ENCODE data around the gene EPB41L4A. TPM values are rescaled to one million over a fixed set of nuclear protein-coding genes. Genes with fewer than 3 reads are reported as not detected.

The EPB41L4A gene
- polyA plus RNA-seq, 4 donors: 0.67 to 11.5 (median 2.9) TPM

- peaks cover 0 to 3% of the 10 kb centered on the region in 2 donors for H3K9me3 ChIP-seq (ENCODE audit: control insufficient read depth in 2 of 2, insufficient read depth in 1 of 2, low read depth in 1 of 2, low read length in 1 of 2)
- DNase-seq: no peak
- no peak for FAIRE-seq
- no peaks in the 10 kb centered on the region for H3K4me1 ChIP-seq (ENCODE audit: control insufficient read depth in 3 of 3, insufficient read depth in 2 of 3, low read depth in 1 of 3, low read length in 2 of 3)
- whole genome bisulfite sequencing, 3 donors: 78 to 90% (median 82%) methylated on average over 4 of the region's 4 CpGs
- no peak overlapping the region for H3K27ac ChIP-seq (ENCODE audit: low read depth in 1 of 3, low read length in 2 of 3)
- H3K36me3 ChIP-seq (ENCODE audit: control insufficient read depth in 3 of 3, insufficient read depth in 2 of 3, low read depth in 1 of 3, low read length in 3 of 3): no peaks in the 10 kb centered on the region
- H3K4me3 ChIP-seq (ENCODE audit: low read depth in 1 of 3, low read length in 3 of 3): no peak overlapping the region
- H3K27me3 ChIP-seq (ENCODE audit: control insufficient read depth in 3 of 3, insufficient read depth in 3 of 3, low read length in 3 of 3): no peaks in the 10 kb centered on the region
Measured at GRCh38 chr5:112303685-112304084, 115.4 kb downstream of the EPB41L4A start.

GRCh38 chr5:112294126-112294525 is 125.0 kb downstream of the EPB41L4A start:
- Histone ChIP-seq H3K4me1 (ENCODE audit: control insufficient read depth in 3 of 3, insufficient read depth in 2 of 3, low read depth in 1 of 3, low read length in 2 of 3) (no peaks in the 10 kb centered on the region), H3K9me3 (ENCODE audit: control insufficient read depth in 2 of 2, insufficient read depth in 1 of 2, low read depth in 1 of 2, low read length in 1 of 2) (no peaks in the 10 kb centered on the region), H3K4me3 (ENCODE audit: low read depth in 1 of 3, low read length in 3 of 3) (no peak overlapping the region), H3K36me3 (ENCODE audit: control insufficient read depth in 3 of 3, insufficient read depth in 2 of 3, low read depth in 1 of 3, low read length in 3 of 3) (no peaks in the 10 kb centered on the region), H3K27me3 (ENCODE audit: control insufficient read depth in 3 of 3, insufficient read depth in 3 of 3, low read length in 3 of 3) (no peaks in the 10 kb centered on the region), H3K27ac (ENCODE audit: low read depth in 1 of 3, low read length in 2 of 3) (no peak overlapping the region)
- WGBS, 3 donors: 75 to 87% (median 82%) methylated on average over 5 of the region's 5 CpGs
- FAIRE-seq: no peak
- DNase-seq: no peak

- DNase-seq (no peak), FAIRE-seq (no peak)
- WGBS, 3 donors: 74 to 85% (median 81%) methylated on average over 7 of the region's 7 CpGs
- H3K27me3 ChIP-seq (ENCODE audit: control insufficient read depth in 3 of 3, insufficient read depth in 3 of 3, low read length in 3 of 3): no peaks in the 10 kb centered on the region
- H3K4me1 ChIP-seq (ENCODE audit: control insufficient read depth in 3 of 3, insufficient read depth in 2 of 3, low read depth in 1 of 3, low read length in 2 of 3): no peaks in the 10 kb centered on the region
- H3K9me3 ChIP-seq (ENCODE audit: control insufficient read depth in 2 of 2, insufficient read depth in 1 of 2, low read depth in 1 of 2, low read length in 1 of 2): no peaks in the 10 kb centered on the region
- no peaks in the 10 kb centered on the region for H3K36me3 ChIP-seq (ENCODE audit: control insufficient read depth in 3 of 3, insufficient read depth in 2 of 3, low read depth in 1 of 3, low read length in 3 of 3)
- H3K4me3 ChIP-seq (ENCODE audit: low read depth in 1 of 3, low read length in 3 of 3): no peak overlapping the region
- H3K27ac ChIP-seq (ENCODE audit: low read depth in 1 of 3, low read length in 2 of 3): no peak overlapping the region
Measured at GRCh38 chr5:112293587-112293986, 125.5 kb downstream of the EPB41L4A start.

GRCh38 chr5:112290691-112291090 is 128.4 kb downstream of the EPB41L4A start:
- Histone ChIP-seq H3K9me3 (ENCODE audit: control insufficient read depth in 2 of 2, insufficient read depth in 1 of 2, low read depth in 1 of 2, low read length in 1 of 2) (no peaks in the 10 kb centered on the region), H3K27ac (ENCODE audit: low read depth in 1 of 3, low read length in 2 of 3) (no peak overlapping the region), H3K36me3 (ENCODE audit: control insufficient read depth in 3 of 3, insufficient read depth in 2 of 3, low read depth in 1 of 3, low read length in 3 of 3) (no peaks in the 10 kb centered on the region), H3K27me3 (ENCODE audit: control insufficient read depth in 3 of 3, insufficient read depth in 3 of 3, low read length in 3 of 3) (no peaks in the 10 kb centered on the region), H3K4me1 (ENCODE audit: control insufficient read depth in 3 of 3, insufficient read depth in 2 of 3, low read depth in 1 of 3, low read length in 2 of 3) (no peaks in the 10 kb centered on the region), H3K4me3 (ENCODE audit: low read depth in 1 of 3, low read length in 3 of 3) (no peak overlapping the region)
- no peak for FAIRE-seq
- no peak for DNase-seq

- H3K4me3 ChIP-seq (ENCODE audit: low read depth in 1 of 3, low read length in 3 of 3): no peak overlapping the region
- no peaks in the 10 kb centered on the region for H3K9me3 ChIP-seq (ENCODE audit: control insufficient read depth in 2 of 2, insufficient read depth in 1 of 2, low read depth in 1 of 2, low read length in 1 of 2)
- no peaks in the 10 kb centered on the region for H3K36me3 ChIP-seq (ENCODE audit: control insufficient read depth in 3 of 3, insufficient read depth in 2 of 3, low read depth in 1 of 3, low read length in 3 of 3)
- FAIRE-seq (no peak), DNase-seq (no peak)
- WGBS, 3 donors: 80 to 96% (median 89%) methylated on average over 4 of the region's 4 CpGs
- no peaks in the 10 kb centered on the region for H3K27me3 ChIP-seq (ENCODE audit: control insufficient read depth in 3 of 3, insufficient read depth in 3 of 3, low read length in 3 of 3)
- no peaks in the 10 kb centered on the region for H3K4me1 ChIP-seq (ENCODE audit: control insufficient read depth in 3 of 3, insufficient read depth in 2 of 3, low read depth in 1 of 3, low read length in 2 of 3)
- no peak overlapping the region for H3K27ac ChIP-seq (ENCODE audit: low read depth in 1 of 3, low read length in 2 of 3)
Measured at GRCh38 chr5:112289465-112289864, 129.6 kb downstream of the EPB41L4A start.

GRCh38 chr5:112283943-112284929 is 134.8 kb downstream of the EPB41L4A start:
- no peak for FAIRE-seq

GRCh38 chr5:112283034-112283582 is 136.0 kb downstream of the EPB41L4A start:
- Histone ChIP-seq H3K4me3 (ENCODE audit: low read depth in 1 of 3, low read length in 3 of 3) (no peak overlapping the region), H3K4me1 (ENCODE audit: control insufficient read depth in 3 of 3, insufficient read depth in 2 of 3, low read depth in 1 of 3, low read length in 2 of 3) (no peaks in the 10 kb centered on the region), H3K27ac (ENCODE audit: low read depth in 1 of 3, low read length in 2 of 3) (no peak overlapping the region), H3K36me3 (ENCODE audit: control insufficient read depth in 3 of 3, insufficient read depth in 2 of 3, low read depth in 1 of 3, low read length in 3 of 3) (no peaks in the 10 kb centered on the region), H3K9me3 (ENCODE audit: control insufficient read depth in 2 of 2, insufficient read depth in 1 of 2, low read depth in 1 of 2, low read length in 1 of 2) (no peaks in the 10 kb centered on the region), H3K27me3 (ENCODE audit: control insufficient read depth in 3 of 3, insufficient read depth in 3 of 3, low read length in 3 of 3) (no peaks in the 10 kb centered on the region)
- WGBS, 3 donors: 70 to 77% (median 76%) methylated on average over 3 of the region's 3 CpGs
- DNase-seq: no peak
- no peak for FAIRE-seq

More at GRCh38 chr5:112283943-112284929, 134.8 kb downstream of the EPB41L4A start:
- H3K27me3 ChIP-seq (ENCODE audit: control insufficient read depth in 3 of 3, insufficient read depth in 3 of 3, low read length in 3 of 3): no peaks in the 10 kb centered on the region
- 57 to 69% (median 58%) methylated on average over 5 of the region's 5 CpGs for WGBS, 3 donors
- no peaks in the 10 kb centered on the region for H3K4me1 ChIP-seq (ENCODE audit: control insufficient read depth in 3 of 3, insufficient read depth in 2 of 3, low read depth in 1 of 3, low read length in 2 of 3)
- H3K27ac ChIP-seq (ENCODE audit: low read depth in 1 of 3, low read length in 2 of 3): no peak overlapping the region
- no peaks in the 10 kb centered on the region for H3K9me3 ChIP-seq (ENCODE audit: control insufficient read depth in 2 of 2, insufficient read depth in 1 of 2, low read depth in 1 of 2, low read length in 1 of 2)
- H3K36me3 ChIP-seq (ENCODE audit: control insufficient read depth in 3 of 3, insufficient read depth in 2 of 3, low read depth in 1 of 3, low read length in 3 of 3): no peaks in the 10 kb centered on the region
- DNase-seq: no peak
- no peak overlapping the region for H3K4me3 ChIP-seq (ENCODE audit: low read depth in 1 of 3, low read length in 3 of 3)

- Histone ChIP-seq H3K36me3 (ENCODE audit: control insufficient read depth in 3 of 3, insufficient read depth in 2 of 3, low read depth in 1 of 3, low read length in 3 of 3) (no peaks in the 10 kb centered on the region), H3K4me1 (ENCODE audit: control insufficient read depth in 3 of 3, insufficient read depth in 2 of 3, low read depth in 1 of 3, low read length in 2 of 3) (no peaks in the 10 kb centered on the region), H3K27me3 (ENCODE audit: control insufficient read depth in 3 of 3, insufficient read depth in 3 of 3, low read length in 3 of 3) (no peaks in the 10 kb centered on the region), H3K4me3 (ENCODE audit: low read depth in 1 of 3, low read length in 3 of 3) (no peak overlapping the region), H3K27ac (ENCODE audit: low read depth in 1 of 3, low read length in 2 of 3) (no peak overlapping the region), H3K9me3 (ENCODE audit: control insufficient read depth in 2 of 2, insufficient read depth in 1 of 2, low read depth in 1 of 2, low read length in 1 of 2) (no peaks in the 10 kb centered on the region)
- no peak for DNase-seq
- no peak for FAIRE-seq
- 81 to 90% (median 85%) methylated on average over 5 of the region's 5 CpGs for WGBS, 3 donors
Measured at GRCh38 chr5:112279082-112279481, 140.0 kb downstream of the EPB41L4A start.
